Smooth muscle cell of the umbilical artery (primary cell): ENCODE data around the gene MPC2. TPM values are rescaled to one million over a fixed set of nuclear protein-coding genes. Genes with fewer than 3 reads are reported as not detected.

Source experiments
- total RNA-seq: library from RNA; depleted of rRNA; stranded (reverse); fragments of >200 nt; gene quantifications from 2 replicates; pipeline ENCODE4 v1.2.3, GENCODE V29; 2014

Gene MPC2
- total RNA-seq: 14.3 and 15.4 TPM in 2 replicates

GRCh38 chr1:167936930-167937708 is at the start of gene MPC2:
MPC2 (minus strand) TSS chr1:167937072; CDS start chr1:167935841, 1,231 bp downstream.

GRCh38 chr1:167936068-167936929 is 573 bp downstream of the MPC2 start, which contains the start of gene DCAF6:
DCAF6 (plus strand) TSS chr1:167936683; CDS start chr1:167936912, 229 bp downstream.

GRCh38 chr1:167913895-167914496 is 22.9 kb downstream of the MPC2 start, which contains the start of gene ADCY10:
ADCY10 (minus strand) TSS chr1:167914134; CDS start chr1:167905140, 8,994 bp downstream.

Other genes with a start within 250 kb of the MPC2 start
- 156 and 235 TPM in 2 replicates for gene MPZL1, start 215.1 kb downstream of the MPC2 start, total RNA-seq
- 0.05 and 0.30 TPM in 2 replicates for gene ADCY10, start 22.9 kb downstream of the MPC2 start, total RNA-seq
- 40.1 and 66.5 TPM in 2 replicates for gene DCAF6, start 389 bp downstream of the MPC2 start, total RNA-seq
- gene GPR161, start 199.9 kb upstream of the MPC2 start, total RNA-seq: 17.5 and 29.0 TPM in 2 replicates
- 36.4 and 43.7 TPM in 2 replicates for gene TIPRL, start 241.9 kb upstream of the MPC2 start, total RNA-seq